Mesendoderm (in vitro differentiated cells): ENCODE measurements around the gene ARHGEF10L.

Experiments used
- DNase-seq: peaks from one replicate; pipeline ENCODE4 v3.0.0; 2013
- H2AK5ac ChIP-seq: 2 replicates; pipeline ENCODE4 v1.6.1; 2013; ENCODE audit warnings: low read length, inconsistent platforms
- H2BK120ac ChIP-seq: 2 replicates; pipeline ENCODE4 v1.6.1; 2013; ENCODE audit warnings: low read depth, mild to moderate bottlenecking, low read length, moderate library complexity, mixed read lengths
- H2BK15ac ChIP-seq: replicated peaks from 2 replicates; pipeline ENCODE4 v1.6.1; 2013; ENCODE audit warnings: low read depth, mild to moderate bottlenecking, moderate library complexity
- H2BK5ac ChIP-seq: 2 replicates; pipeline ENCODE4 v1.6.1; 2013; ENCODE audit warnings: low read length, inconsistent platforms
- H3K18ac ChIP-seq: 2 replicates; pipeline ENCODE4 v1.6.1; 2013; ENCODE audit warnings: mild to moderate bottlenecking, low read length, mixed read lengths
- H3K23ac ChIP-seq: one replicate; pipeline ENCODE4 v1.6.1; 2013; ENCODE audit warnings: low read length
- H3K27ac ChIP-seq: 2 replicates; pipeline ENCODE4 v1.5.1; 2013; ENCODE audit warnings: low read depth, mild to moderate bottlenecking, inconsistent platforms, low read length, moderate library complexity
- H3K27me3 ChIP-seq: 2 replicates; pipeline ENCODE4 v1.6.1; 2013; ENCODE audit warnings: low read length, control low read depth, mild to moderate bottlenecking, inconsistent platforms; ENCODE audit not compliant: insufficient read depth, poor library complexity
- H3K36me3 ChIP-seq: 2 replicates; pipeline ENCODE4 v1.6.1; 2013; ENCODE audit warnings: low read length, inconsistent platforms; ENCODE audit not compliant: control insufficient read depth, insufficient read depth
- H3K4ac ChIP-seq: one replicate; pipeline ENCODE4 v1.6.1; 2013; ENCODE audit warnings: low read depth, mild to moderate bottlenecking, low read length, moderate library complexity
- H3K4me1 ChIP-seq: 2 replicates; pipeline ENCODE4 v1.6.1; 2013; ENCODE audit warnings: low read depth, low read length, inconsistent platforms; ENCODE audit not compliant: control insufficient read depth
- H3K4me2 ChIP-seq: 2 replicates; pipeline ENCODE4 v1.6.1; 2013; ENCODE audit warnings: low read length
- H3K4me3 ChIP-seq: 2 replicates; pipeline ENCODE4 v1.5.1; 2013; ENCODE audit warnings: mild to moderate bottlenecking, low read length
- H3K56ac ChIP-seq: one replicate; pipeline ENCODE4 v1.6.1; 2013; ENCODE audit warnings: low read length
- H3K79me1 ChIP-seq: 2 replicates; pipeline ENCODE4 v1.6.1; 2013; ENCODE audit warnings: low read length, inconsistent platforms
- H3K79me2 ChIP-seq: 2 replicates; pipeline ENCODE4 v1.6.1; 2013; ENCODE audit warnings: mild to moderate bottlenecking, low read length; ENCODE audit not compliant: control insufficient read depth, insufficient read depth
- H3K9ac ChIP-seq: 2 replicates; pipeline ENCODE4 v1.6.1; 2013; ENCODE audit warnings: low read length, inconsistent platforms
- H4K5ac ChIP-seq: one replicate; pipeline ENCODE4 v1.6.1; 2013; ENCODE audit warnings: low read length
- H4K8ac ChIP-seq: one replicate; pipeline ENCODE4 v1.6.1; 2013; ENCODE audit warnings: low read depth, mild to moderate bottlenecking, control low read depth, low read length, moderate library complexity
- WGBS: extraction: QIAGEN DNeasy Blood & Tissue Kit; methylation state at CpG from one replicate; pipeline ENCODE4 v1.1.7; 2013; ENCODE audit warnings: low lambda C conversion rate, missing lambda C conversion rate; ENCODE audit not compliant: insufficient coverage; ENCODE audit errors: extremely low coverage; 5-methylcytosine and 5-hydroxymethylcytosine counted together

The ARHGEF10L gene

DNA sequence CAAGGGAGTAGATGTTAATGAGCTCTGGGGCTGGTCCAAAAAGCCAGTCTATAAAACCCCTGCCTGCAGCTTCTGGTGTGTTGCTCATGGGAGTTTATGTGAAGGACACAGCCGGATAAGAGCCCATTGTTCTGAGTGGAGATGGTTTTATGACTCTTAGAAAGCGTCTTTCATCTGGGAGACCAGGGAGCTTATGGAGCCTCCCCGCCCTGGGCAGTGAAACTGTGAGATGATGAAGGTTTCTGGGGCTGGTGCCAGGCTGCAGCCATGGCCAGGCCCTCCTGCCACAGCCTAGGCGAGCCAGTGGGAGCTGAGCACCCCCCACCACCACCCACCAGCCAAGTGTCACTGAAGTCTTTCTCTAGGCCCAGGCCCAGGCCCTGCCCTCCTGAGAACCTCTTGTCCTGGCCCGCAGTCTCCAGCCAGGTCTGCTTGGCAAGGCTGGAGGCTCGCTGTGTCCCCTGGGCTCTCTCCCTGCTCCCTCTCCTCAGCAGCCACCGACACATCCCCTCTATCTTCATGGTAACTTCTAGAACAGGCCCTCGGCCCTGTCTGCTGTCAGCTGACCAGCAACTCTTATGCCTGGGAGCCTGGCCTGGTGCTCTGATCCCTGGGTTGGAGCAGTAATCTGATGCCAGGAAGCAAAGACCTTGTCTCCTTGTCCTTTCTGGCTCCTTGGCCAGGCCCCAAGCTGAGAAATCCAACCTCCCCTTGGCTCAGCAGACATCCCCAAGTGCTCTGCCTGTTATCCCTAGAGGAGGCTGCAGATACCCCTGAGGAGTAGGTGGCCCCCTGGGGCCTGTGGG, 7.6 kb upstream of the ARHGEF10L start:
- no peak overlapping the region for H2AK5ac ChIP-seq
- no peaks in the 10 kb centered on the region for H3K79me2 ChIP-seq
- no peak for DNase-seq
- WGBS: no CpG with 5 or more reads among the region's 8 CpGs
- H3K4me1 ChIP-seq: no peaks in the 10 kb centered on the region
- H2BK5ac ChIP-seq: no peak overlapping the region
- no peaks in the 10 kb centered on the region for H3K79me1 ChIP-seq
- no peak overlapping the region for H3K9ac ChIP-seq
- no peaks in the 10 kb centered on the region for H3K27me3 ChIP-seq
- H3K4ac ChIP-seq: no peak overlapping the region
- no peak overlapping the region for H2BK120ac ChIP-seq
- no peak overlapping the region for H3K23ac ChIP-seq
- H3K36me3 ChIP-seq: no peaks in the 10 kb centered on the region
- H3K27ac ChIP-seq: no peak overlapping the region
- no peak overlapping the region for H4K8ac ChIP-seq
- no peak overlapping the region for H2BK15ac ChIP-seq
- no peak overlapping the region for H3K4me2 ChIP-seq
- peak overlapping the region; percentile 3 for H3K56ac ChIP-seq
- no peak overlapping the region for H4K5ac ChIP-seq
- no peak overlapping the region for H3K18ac ChIP-seq
- no peak overlapping the region for H3K4me3 ChIP-seq

DNA sequence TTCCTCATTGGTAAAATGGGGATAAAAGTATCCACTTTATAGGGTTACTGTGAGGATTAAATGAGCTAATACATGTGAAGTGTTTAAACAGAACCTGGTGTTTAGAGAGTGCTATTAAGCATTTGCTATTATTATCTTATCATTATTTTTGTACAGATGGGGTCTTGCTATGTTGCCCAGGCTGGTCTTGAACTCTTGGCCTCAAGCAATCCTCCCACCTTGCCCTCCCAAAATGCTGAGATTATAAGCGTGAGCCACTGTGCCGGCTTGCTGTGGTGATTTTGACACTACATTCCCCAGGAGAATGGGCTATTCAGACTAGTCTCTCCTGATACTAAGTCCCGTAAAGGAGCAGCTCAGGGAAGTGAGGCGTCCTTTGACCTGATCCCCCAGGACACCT, 6.3 kb upstream of the ARHGEF10L start:
- H3K27ac ChIP-seq: no peak overlapping the region
- no peak overlapping the region for H2BK5ac ChIP-seq
- H4K8ac ChIP-seq: no peak overlapping the region
- H2BK120ac ChIP-seq: no peak overlapping the region
- WGBS: no CpG with 5 or more reads among the region's 4 CpGs
- H2BK15ac ChIP-seq: no peak overlapping the region
- no peak overlapping the region for H3K4ac ChIP-seq
- no peak overlapping the region for H3K18ac ChIP-seq
- no peak overlapping the region for H3K4me2 ChIP-seq
- H2AK5ac ChIP-seq: no peak overlapping the region
- H3K9ac ChIP-seq: no peak overlapping the region
- no peaks in the 10 kb centered on the region for H3K79me1 ChIP-seq
- no peaks in the 10 kb centered on the region for H3K79me2 ChIP-seq
- H3K4me1 ChIP-seq: no peaks in the 10 kb centered on the region
- H4K5ac ChIP-seq: no peak overlapping the region
- H3K23ac ChIP-seq: no peak overlapping the region
- DNase-seq: no peak
- no peaks in the 10 kb centered on the region for H3K36me3 ChIP-seq
- no peak overlapping the region for H3K4me3 ChIP-seq
- H3K56ac ChIP-seq: no peak overlapping the region
- no peaks in the 10 kb centered on the region for H3K27me3 ChIP-seq

DNA sequence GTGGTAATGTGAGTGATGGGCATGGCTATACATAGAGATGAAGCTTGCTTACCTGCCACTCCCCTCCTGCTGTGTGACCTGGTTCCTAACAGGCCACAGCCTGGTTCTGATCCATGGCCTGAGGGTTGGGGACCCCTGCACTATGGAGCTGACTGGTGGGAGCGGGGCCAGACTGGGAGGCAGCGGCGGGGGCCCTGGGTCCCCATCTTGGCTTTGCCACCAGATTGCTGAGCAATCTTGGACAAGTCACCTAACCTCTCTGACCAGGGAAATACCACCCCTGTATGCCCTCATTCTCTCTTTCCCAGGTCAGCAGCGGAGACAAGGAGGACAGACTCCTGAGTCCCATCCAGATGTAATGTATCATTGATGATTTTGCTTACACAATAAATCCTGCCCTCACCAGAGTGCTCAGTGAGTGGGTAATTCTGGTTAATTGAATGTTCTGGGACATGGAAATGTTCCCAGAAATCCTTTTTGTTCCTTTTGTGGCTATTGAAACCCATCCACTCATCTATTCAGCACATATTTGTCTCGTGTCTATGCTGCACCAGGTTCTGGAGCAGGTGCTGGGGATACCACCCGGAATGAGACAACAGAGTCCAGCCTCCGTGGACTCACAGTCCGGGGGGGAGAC, 4.1 kb upstream of the ARHGEF10L start:
- Histone ChIP-seq H3K23ac (no peak overlapping the region), H2BK15ac (no peak overlapping the region), H4K8ac (no peak overlapping the region), H3K4me1 (no peaks in the 10 kb centered on the region), H3K27ac (no peak overlapping the region), H3K79me1 (no peaks in the 10 kb centered on the region), H3K18ac (no peak overlapping the region), H2BK5ac (no peak overlapping the region), H4K5ac (no peak overlapping the region), H3K4ac (no peak overlapping the region), H3K56ac (no peak overlapping the region), H2AK5ac (no peak overlapping the region), H3K4me3 (no peak overlapping the region), H2BK120ac (no peak overlapping the region), H3K27me3 (no peaks in the 10 kb centered on the region), H3K36me3 (no peaks in the 10 kb centered on the region), H3K79me2 (no peaks in the 10 kb centered on the region), H3K4me2 (no peak overlapping the region), H3K9ac (no peak overlapping the region)
- no CpG with 5 or more reads among the region's 8 CpGs for WGBS
- no peak for DNase-seq

DNA sequence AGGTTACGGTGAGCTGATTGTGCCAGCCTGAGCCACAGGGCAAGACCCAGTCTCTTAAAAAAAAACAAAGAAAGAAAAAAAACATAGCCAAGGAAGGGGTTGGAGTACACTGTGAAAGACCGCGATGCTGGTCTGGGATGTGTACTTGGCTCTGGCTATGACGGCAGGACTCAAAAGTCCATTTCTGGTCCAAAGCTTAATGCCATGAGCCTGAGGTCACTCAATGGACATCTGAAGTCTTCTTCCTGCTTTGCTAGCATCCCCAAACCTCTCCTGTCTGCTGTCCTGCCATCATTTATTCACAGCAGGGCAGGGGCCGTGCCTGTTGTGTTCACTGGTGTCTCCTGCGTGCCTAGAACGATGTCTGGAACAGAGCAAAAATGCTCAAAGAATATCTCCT, 1.5 kb upstream of the ARHGEF10L start:
- Histone ChIP-seq H3K27me3 (no peaks in the 10 kb centered on the region), H4K5ac (no peak overlapping the region), H3K56ac (peak overlapping the region; percentile 40), H2BK120ac (no peak overlapping the region), H3K27ac (no peak overlapping the region), H2BK5ac (no peak overlapping the region), H3K4me2 (no peak overlapping the region), H3K79me2 (peaks cover 7% of the 10 kb centered on the region), H2AK5ac (no peak overlapping the region), H3K36me3 (no peaks in the 10 kb centered on the region), H3K4ac (no peak overlapping the region), H3K18ac (no peak overlapping the region), H3K4me1 (no peaks in the 10 kb centered on the region), H3K79me1 (no peaks in the 10 kb centered on the region), H3K9ac (no peak overlapping the region), H4K8ac (no peak overlapping the region), H2BK15ac (no peak overlapping the region), H3K23ac (no peak overlapping the region), H3K4me3 (no peak overlapping the region)
- DNase-seq: no peak
- WGBS: no CpG with 5 or more reads among the region's 7 CpGs

DNA sequence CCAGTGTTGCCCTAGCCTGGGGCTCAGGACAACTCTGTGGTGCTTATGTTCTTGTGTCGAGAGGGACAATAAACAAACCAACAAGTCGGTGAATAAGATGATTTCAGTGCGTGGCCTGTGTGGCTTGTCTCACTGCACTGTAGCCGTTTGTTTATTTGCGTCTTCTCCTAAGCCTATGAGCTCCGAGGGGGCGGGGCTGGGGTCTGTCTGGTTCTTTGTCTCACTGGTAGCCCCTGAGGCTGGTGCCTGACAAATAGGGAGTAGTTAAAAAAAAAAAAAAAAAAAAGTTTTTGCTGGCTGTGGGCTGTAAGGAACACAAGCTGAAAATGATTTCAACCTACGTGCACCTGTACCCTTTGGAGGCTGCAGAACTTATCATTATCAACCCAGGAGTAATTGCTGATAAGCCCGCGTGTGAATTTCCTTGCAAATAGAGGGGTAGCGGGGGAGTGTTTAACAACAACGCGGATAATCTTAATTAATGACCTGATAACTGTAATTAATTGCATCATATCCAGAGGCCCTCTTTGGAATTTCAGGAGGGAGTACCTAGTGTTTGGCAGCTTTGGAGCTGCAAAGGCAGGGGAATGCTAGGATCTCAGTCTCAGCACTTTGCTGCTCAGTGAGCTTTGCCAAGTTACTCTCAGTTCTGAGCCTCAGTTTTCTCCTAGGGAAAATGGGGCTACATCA, 925 bp upstream of the ARHGEF10L start:
- Histone ChIP-seq H3K18ac (no peak overlapping the region), H3K79me1 (no peaks in the 10 kb centered on the region), H3K36me3 (no peaks in the 10 kb centered on the region), H2BK15ac (no peak overlapping the region), H3K4me1 (no peaks in the 10 kb centered on the region), H3K4ac (no peak overlapping the region), H3K9ac (no peak overlapping the region), H3K56ac (peak overlapping the region; percentile 40), H3K4me2 (no peak overlapping the region), H3K79me2 (peaks cover 7% of the 10 kb centered on the region), H2BK120ac (no peak overlapping the region), H4K8ac (no peak overlapping the region), H3K27ac (no peak overlapping the region), H3K27me3 (no peaks in the 10 kb centered on the region), H2BK5ac (no peak overlapping the region), H4K5ac (no peak overlapping the region), H3K23ac (no peak overlapping the region), H2AK5ac (no peak overlapping the region), H3K4me3 (no peak overlapping the region)
- DNase-seq: peak; percentile 91
- WGBS: no CpG with 5 or more reads among the region's 13 CpGs
